ENCODE results near the gene FAAP20.

GRCh38 chr1:2239384-2239985 lies 44.9 kb upstream of the FAAP20 start:
- no peak for TF ChIP-seq POLR2A (IDR thresholded peaks at IDR 0.05)
- no peak for TF ChIP-seq CTCF (IDR thresholded peaks at IDR 0.05)
